GM06990 (cell line): Measurements from ENCODE around the gene DDIT4.
A peak's percentile ranks its signal among the peaks of the same experiment; 100 is the strongest.
"Not testable (repeated sequence)": the region's sequence is repeated elsewhere in the genome, so short reads cannot be mapped to it uniquely, and the experiment has no call there.

Experiments used
- DNase-seq: peaks from one replicate; pipeline ENCODE4 v3.0.0-alpha.2; 2011; ENCODE audit not compliant: insufficient read length; ENCODE audit errors: extremely low read depth
- H3K27me3 ChIP-seq: replicated peaks from 2 replicates; pipeline ENCODE4 v1.6.0; 2011; ENCODE audit warnings: low read length; ENCODE audit not compliant: control insufficient read depth, insufficient read depth
- H3K36me3 ChIP-seq: 2 replicates; pipeline ENCODE4 v1.5.1; 2011; ENCODE audit warnings: low read length; ENCODE audit not compliant: control insufficient read depth, insufficient read depth
- H3K4me3 ChIP-seq: replicated peaks from 2 replicates; pipeline ENCODE4 v1.5.1; 2011; ENCODE audit warnings: low read depth, mild to moderate bottlenecking, control low read depth, low read length
- CTCF ChIP-seq: IDR thresholded peaks from 2 replicates; pipeline ENCODE4 v1.5.1; 2011; ENCODE audit warnings: low read length, control low read depth, mild to moderate bottlenecking, inconsistent platforms; ENCODE audit not compliant: insufficient read depth, poor library complexity, severe bottlenecking

The DDIT4 gene

GRCh38 chr10:72291019-72291532, 17.4 kb downstream of the DDIT4 start:
- no peak for TF ChIP-seq CTCF
- no peak for DNase-seq
- Histone ChIP-seq H3K36me3 (no peaks in the 10 kb centered on the region), H3K4me3 (no peak overlapping the region), H3K27me3 (no peaks in the 10 kb centered on the region)

- no peak for TF ChIP-seq CTCF
- no peak overlapping the region for H3K4me3 ChIP-seq
Observed at GRCh38 chr10:72292223-72292691, 18.5 kb downstream of the DDIT4 start.

GRCh38 chr10:72295330-72295910, 21.7 kb downstream of the DDIT4 start:
- no peak for DNase-seq
- no peak for TF ChIP-seq CTCF
- Histone ChIP-seq H3K4me3 (no peak overlapping the region), H3K36me3 (no peaks in the 10 kb centered on the region), H3K27me3 (no peaks in the 10 kb centered on the region)

More at GRCh38 chr10:72292223-72292691, 18.5 kb downstream of the DDIT4 start:
- H3K27me3 ChIP-seq, result no peaks in the 10 kb centered on the region
- no peak for DNase-seq
- no peaks in the 10 kb centered on the region for H3K36me3 ChIP-seq

- H3K36me3 ChIP-seq, H3K27me3 ChIP-seq, DNase-seq: not testable (repeated sequence)
- H3K4me3 ChIP-seq, result peak overlapping the region; percentile 58
Observed at GRCh38 chr10:72296829-72297280, 23.1 kb downstream of the DDIT4 start.

GRCh38 chr10:72297281-72297804, 23.6 kb downstream of the DDIT4 start:
- peak overlapping the region; percentile 72 for H3K4me3 ChIP-seq
- no peaks in the 10 kb centered on the region for H3K27me3 ChIP-seq
- H3K36me3 ChIP-seq, result no peaks in the 10 kb centered on the region
- peak; percentile 94 for DNase-seq
- TF ChIP-seq CTCF, result no peak

GRCh38 chr10:72297805-72298591, 24.3 kb downstream of the DDIT4 start:
- DNase-seq, result peak; percentile 94
- Histone ChIP-seq H3K27me3 (no peaks in the 10 kb centered on the region), H3K4me3 (peak overlapping the region; percentile 72), H3K36me3 (no peaks in the 10 kb centered on the region)
- no peak for TF ChIP-seq CTCF
